GM18519 (cell line): ENCODE results near the gene SAMD8.

Experiments used
- ATAC-seq: cut with Tn5 transposase; IDR thresholded peaks from one replicate; pipeline ENCODE4 v1.9.1; 2021; ENCODE audit warnings: mild to moderate bottlenecking, moderate library complexity; ENCODE audit not compliant: unreplicated experiment, low FRiP score

The SAMD8 gene

DNA sequence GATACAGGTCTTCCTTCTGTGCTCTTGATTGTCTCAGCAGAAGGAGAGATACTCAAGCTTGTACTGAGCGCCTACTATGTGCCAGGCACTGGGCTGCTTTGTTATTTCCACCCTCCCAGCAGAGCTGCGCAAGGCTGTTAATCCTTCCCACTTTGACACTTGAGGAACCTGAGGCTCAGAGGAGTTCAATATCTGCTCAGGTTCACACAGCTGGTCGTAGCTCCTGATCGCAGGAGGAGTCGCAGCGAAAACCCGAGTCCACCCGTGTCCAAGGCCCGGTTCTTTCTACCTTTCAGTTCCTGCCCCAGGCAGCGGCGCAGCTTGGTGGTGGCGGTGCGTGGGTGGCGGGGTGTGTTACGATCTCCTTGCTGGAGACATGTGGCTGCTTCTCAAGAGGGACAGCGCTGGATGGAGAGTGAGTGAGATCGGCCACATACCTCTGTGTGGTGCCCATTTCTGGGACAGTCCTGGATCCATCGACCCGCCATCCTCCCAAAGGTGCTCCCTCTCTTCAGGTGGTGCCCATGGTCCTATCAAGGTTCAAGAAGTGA is 26.5 kb upstream of the SAMD8 start:
- ATAC-seq: no peak

DNA sequence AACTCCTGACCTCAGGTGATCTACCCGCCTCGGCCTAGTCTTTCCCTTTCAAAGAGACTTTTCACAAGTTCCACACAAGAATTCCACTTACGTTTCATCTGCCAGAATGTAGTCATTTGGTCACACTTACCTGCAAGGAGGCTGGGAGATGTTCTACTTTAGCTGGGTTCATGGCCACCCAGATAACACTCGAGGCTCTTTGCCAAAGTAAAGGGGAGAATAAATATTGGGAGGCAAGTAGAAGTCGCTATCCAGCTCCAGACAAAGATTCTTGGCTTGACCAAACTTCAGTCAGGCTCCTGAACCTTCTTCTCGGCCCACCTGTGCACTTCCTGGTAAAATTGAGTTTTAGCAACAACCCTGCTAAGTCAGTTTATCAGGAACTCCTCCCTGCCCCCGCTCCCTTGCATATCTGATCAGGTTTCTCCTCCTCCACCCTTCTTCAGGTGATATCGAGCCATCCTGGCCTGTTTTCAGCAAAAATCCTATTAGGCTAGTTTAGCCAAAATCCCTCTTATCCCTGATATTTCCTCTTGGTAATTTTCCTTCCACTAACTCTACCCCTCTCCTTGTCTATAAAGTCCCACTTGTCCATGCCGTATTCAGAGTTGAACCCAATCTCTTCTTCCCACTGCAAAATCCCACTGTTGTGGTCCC is 25.1 kb upstream of the SAMD8 start:
- ATAC-seq: no peak

DNA sequence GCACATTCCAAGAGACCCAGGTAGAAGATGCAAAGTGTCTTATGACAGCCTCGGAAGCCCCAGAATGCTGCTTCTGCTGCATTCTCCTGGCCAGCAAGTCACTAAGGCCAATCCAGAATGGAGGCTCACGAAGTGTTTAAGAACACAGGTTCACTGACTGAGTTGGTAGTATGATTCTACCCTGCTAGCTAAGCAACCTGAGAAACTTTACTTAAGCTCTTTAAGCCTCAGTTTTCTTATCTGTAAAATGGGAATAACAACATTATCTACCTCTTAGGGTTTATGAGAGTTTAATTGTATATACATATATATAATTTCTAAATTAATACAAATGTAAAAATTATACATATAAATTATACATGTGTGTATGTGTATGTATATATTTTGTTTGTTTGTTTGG is 22.8 kb upstream of the SAMD8 start:
- ATAC-seq: no peak

DNA sequence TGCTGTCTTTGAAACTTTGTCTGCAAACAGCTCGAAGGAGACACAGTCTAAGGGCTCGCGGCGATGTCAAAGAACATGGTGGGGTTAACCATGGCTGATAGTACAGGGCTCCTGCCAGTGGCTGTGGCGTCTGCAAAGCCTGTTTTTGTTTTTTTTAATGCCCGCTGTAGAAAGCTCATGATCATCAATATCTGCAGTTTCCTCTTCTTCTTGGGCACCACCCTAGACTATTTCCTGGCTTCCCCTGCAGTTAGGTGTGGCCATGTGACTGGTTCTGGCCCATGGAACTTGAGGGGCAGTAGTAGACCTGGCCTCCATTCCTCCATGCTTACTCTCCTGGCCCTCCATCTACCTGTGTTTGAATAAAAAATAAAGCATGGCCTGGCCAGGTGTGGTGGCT is 21.8 kb upstream of the SAMD8 start:
- ATAC-seq: no peak

DNA sequence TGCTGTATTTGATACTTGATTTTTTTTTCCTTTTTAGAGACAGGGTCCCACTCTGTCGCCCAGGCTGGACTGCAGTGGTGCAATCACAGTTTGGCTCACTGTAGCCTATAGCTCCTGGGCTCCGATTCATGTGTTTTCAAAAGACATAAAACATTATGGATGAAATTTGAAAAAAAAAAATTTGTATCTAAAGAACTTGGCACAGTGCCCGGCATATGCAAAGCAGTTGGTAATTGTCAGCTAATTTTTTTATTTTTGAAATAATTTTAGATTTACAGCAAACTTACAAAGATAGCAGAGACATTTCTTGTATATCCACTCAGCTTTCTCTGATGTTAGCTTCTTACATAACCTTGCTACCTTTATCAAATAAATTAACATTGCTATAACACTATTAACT is 20.3 kb upstream of the SAMD8 start:
- ATAC-seq: no peak

DNA sequence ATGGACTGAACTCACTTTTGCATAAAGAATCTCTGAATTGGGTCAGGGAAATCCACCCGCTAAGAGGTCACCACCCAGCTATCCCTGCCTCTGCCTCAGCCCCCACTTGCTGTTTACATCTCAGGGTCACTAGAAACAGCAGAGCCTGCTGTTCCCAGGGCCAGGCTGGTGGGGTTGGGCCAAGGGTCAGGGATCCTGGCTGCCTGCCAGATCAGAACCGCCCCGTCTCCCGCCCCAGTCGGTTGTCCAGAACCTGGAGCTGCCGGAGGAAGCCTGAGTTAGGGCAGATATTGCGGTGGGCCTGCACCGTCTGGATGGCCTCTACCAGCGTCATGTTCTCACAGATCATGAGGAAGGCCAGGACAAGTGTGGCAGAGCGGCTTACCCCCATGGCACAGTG is 17.0 kb upstream of the SAMD8 start:
- ATAC-seq: no peak

DNA sequence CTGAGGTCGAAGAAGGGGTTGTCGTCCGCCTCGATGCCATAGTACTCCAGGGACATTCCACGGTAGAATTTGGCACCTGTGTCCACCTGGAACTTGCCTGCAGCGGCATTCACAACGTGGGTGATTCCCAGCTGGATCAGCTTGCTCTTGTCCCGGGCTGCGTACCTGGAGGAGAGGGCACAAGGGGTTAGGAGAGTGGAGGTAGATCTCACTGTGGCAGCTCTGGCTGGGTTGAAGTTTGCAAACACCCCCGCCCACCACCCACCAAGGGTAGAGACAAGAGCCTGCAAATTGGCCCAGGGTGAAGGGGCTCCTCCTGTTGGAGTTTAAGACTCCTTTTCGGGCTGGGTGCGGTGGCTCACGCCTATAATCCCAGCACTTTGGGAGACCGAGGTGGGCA is 15.8 kb upstream of the SAMD8 start:
- no peak for ATAC-seq

DNA sequence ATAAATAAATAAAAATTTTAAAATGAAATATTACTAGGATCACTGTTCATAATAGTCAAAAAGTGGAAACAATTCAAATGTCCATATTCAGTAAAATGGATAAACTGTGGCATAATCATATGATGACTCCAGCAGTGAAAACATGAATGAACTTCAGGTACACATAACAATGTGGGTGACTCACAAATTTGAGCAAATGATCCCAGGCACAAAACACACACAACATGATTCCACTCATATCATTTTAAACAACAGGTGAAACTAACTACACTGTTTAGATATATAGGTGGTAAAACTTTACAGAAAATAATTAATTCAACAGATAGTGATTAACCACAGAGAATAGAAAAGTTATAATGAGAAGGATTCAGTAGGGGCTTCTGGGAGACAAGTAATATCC is 14.7 kb upstream of the SAMD8 start:
- no peak for ATAC-seq

DNA sequence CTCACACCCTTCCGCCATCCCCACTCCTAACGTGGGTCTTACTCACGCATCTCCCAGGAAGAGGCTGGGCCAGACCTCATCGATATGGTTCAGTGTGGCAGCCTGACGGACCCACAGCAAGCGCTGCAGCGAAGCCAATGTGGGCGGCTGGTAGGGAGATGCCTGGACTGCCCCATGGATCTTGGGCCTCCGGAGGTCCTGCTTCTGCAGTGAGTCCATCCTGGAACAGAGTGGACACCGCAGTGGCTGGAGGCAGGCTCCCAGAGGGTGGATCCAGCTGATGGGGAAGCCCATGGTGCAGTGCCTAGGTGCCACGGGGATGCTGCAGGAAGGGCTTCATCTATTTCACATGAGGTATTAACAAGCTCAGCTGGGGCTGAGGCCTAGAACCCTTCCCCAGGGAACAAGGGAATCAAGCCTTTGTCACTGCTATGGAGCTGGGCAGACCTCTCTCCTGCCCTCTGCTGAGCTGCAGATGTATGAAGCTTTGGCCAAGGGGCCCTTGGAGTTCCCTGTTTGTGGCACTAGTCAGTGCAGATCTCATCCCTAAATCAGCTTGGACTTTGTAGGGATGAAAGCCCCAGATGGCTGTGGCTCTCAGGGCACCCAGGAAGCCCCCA is 13.7 kb upstream of the SAMD8 start:
- no peak for ATAC-seq

DNA sequence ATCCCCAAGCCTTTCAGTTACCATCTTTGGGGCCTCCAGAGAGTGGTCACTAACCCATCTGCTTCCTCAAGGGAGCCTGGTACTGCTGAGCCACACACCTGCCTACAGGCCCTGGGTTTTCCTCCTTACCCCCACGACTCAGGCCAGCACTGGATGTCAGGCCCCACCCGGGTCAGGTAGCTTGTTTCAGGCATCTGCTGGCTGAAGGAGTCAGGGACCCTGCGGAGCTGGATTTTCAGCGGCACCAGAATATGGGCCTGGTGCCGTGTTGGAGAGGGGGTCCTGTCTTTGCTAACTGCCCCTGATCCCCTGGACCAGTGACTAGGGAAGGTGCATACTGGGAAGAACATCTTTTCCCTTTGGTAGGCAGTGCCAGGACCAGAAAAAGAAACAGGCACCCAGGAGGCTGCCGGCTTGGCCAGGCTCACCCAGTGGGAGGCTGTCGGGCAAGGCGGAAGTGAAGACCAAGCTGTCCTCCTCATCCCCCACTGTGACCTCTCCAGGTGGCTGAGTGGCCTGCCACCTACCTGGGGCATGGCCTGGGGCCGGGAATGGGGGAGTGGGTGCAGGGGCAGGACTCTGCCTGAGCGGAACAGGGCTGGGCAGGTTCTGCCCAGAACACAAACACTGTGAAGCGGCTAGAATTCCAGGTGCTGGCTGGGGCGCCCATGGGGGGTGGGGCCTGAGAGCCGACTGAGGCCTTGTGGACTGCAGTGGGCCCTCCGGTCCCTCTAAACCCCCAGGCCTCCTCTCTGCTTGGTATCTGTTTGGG is 12.4 kb upstream of the SAMD8 start:
- ATAC-seq: no peak

DNA sequence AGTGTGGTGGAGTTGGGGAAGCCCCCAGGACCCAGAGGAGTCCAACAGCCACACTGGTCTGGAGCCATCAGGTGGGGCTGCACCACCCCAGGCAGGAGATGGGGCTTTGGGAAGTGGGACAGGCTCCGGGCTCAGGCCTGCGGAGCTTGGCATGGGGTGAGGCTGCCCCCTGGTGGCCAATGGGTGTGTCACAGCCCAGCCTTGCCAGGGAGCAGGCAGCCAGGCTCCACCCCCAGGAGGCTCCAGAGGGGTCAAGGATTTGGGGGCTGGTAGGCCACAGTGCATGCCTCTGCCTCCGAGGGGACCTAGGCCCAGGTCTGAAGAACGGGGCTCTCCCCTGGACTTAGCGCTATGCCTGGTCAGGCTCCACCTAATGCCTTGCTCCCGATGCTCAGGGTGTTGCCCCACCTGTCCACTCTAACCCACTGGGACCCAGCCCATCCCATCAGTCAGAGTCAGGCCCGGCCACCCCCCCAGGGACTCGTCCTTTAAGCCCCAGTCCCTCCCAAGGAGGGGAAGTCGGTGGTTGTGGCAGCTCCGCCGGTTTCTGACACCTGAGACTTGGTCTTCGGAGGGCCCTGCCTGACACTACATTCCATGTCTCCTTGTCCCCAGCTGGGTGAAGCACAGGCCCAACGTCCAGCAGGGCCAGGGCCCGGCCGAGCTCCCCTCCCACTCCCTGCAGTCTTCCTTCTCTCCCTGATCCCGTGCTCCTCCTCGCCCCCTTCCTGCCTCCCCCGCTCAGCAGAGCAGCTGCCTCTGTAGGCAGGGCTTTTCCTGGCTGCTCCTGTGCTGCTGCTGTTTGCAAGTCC is 11.3 kb upstream of the SAMD8 start:
- ATAC-seq: no peak

DNA sequence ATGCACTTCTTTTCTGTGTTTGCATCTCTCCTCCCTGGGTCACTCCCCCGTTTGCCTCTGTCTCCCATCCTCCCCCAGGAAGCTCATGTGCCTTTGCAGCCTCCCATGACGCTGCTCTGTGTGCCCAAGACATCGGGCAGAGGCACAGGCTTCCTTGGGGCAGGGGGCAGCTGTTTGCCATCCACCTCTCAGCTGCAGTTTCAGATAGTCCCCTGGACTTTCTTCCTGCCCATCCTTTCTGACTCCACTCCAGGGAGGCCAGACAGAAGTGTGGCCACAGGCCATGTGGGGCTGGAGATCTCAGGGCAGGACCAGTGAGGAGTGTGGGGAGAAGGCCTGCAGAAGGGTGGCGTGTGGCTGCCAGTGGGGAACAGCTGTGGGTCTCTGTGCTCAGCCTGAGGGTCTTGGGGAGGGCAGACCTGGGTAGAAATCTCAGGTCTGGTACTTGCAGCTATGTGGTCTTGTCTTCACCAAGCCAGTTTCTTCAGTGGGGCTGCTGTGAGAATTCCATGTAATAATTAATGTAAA is 10.6 kb upstream of the SAMD8 start:
- no peak for ATAC-seq

DNA sequence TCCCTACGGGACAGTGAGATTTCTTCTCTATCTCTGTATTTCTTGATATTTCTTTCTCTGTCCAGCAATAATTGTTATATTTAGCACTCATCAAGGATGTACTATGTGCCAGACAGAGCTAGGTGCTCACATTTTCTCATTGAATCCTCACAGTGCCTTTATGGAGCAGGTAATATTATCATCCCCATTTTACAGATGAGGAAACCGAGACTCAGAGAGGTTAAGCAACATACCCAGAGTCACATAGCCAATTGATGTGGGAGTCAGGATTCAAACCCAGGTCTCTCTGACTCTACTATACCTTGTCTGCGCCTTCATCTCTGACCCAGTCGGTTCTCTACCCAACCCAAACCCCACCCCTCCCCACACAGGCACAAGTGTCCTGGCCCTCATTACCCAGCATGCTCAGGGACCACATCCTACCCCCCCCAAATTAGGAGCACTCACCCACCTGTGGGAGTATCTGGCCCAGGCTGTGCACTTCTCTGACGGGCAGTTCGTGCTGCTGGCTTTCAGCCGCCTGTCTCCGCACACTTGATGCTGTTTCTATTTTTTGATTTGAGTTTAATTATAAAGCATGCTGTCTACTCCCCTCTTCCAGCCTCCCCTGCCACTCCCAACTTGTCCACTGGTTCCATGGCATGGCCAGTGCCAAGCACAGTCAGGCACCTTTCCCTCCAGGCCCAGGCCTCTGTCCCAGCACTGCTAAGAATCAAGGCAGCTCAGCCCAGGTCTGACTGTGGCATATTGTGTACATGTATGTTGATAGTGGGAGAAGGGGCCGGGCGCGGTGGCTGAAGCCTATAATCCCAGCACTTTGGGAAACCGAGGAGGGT is 9.8 kb upstream of the SAMD8 start:
- no peak for ATAC-seq

DNA sequence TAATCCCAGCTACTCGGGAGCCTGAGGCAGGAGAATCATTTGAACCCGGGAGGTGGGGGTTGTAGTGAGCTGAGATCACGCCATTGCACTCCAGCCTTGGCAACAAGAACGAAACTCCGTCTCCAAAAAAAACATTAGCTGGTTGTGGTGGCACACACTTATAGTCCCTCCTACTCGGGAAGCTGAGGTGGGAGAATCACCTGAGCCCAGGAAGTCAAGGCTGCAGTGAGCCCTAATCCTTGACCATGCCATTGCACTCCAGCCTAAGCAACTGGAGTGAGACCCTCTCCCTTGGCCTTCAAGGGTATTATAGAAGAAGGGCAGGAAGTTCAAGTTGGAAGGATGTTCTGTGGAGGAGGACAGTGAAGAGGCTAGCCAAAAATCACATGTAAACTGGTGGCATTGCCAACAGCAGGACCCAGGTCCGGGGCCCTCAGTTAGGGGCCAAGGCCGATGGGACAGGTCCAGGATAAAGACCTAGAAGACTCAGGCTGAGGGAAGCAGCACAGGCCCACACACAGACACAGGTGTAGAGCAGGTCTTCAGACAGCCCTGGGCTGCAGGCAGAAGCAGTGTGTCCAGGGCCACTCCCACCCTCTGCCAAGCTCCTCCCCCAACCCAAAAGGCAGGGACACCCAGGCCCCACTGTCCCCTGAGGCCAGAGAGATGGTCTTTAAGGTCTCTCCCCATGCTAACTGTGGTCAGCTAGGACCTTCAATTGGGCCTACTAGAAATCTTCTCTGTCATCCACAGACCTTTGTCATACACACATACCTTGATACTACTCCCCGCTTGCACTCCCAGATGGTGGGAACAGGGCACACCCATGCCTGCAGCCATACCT is 8.4 kb upstream of the SAMD8 start:
- no peak for ATAC-seq

DNA sequence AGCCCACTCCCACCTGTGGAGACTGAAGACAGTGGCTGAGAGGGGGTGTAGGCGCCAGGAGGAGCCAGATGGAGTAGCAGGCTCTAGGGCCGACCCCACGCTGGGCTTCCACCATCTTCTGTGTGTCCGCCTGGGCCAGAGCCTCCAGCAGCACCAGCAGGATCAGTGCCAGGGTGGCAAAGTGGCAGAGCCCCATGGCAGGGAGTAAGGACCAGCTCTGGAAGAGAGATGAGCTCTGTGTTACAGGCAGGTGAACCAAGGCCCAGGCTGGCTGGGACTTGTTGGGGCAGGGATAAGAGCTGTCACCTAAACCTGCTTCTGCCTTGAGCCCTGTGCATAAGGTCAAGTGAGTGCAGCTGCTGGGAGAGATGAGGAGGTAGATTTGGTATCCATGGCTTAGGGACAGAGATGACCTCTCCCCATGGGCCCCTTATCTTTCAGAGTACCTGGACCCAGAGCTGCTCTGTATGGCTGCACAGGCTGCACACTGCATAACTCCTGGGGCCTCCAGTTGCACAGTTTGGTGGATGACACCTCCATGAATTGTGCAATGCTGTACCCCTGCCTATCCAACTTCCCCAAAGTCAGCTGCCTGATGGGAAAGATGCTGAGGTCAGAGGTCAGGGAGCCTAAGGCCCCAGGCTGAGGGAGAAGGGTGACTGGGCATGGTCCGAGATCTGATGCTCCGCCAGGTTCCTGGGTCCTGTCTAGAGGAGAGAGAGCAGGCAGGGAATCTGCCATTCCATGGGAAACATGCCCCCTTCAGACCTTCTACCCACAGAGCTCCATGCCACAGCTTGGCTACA is 7.4 kb upstream of the SAMD8 start:
- ATAC-seq: no peak

DNA sequence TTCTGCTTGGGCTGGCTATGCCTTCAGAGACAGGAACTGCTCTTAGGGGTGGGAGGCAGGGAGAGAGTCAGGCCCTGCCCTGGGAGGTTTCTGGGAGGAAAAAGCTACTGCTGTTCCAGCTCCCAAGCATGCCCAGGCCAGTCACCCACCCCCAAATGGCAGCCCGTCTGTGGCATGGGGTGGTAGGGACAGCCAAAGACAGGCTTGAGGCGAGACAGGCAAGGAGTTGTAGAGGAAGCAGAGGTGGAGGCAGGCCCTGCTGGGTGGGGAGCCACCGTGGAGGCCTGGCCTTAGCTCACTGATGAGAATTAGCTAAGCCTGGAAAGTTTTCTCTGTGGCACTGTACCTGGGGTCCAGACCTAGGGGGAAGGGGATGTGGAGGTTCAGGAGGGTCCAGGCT is 6.6 kb upstream of the SAMD8 start:
- no peak for ATAC-seq

DNA sequence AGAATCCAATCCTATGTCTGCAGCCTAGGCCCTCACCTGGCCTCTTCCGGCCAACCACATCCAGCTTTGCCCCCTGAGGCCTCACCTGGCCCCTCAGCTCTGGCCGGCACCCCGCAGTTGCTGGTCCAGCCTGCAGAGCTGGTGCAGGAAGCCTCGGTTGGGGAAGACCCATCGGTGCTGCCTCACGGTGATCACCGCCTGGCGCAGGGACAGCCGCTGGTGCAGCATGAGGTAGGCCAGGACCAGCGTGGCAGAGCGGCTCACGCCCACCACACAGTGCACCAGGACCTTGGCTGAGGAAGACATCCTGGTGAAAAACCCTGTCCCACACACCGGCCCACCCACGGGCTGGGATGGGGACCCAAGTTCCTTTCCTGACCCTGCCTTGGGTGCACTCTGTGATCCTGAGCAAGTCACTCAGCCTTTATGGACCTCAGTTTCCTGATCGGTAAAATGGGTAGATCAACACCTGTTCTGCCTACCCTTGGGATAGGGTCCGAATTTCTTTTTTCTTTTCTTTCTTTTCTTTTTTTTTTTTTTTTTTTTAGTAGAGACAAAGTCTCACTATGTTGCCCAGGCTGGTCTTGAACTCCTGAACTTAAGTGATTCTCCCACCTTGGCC is 5.8 kb upstream of the SAMD8 start:
- ATAC-seq: no peak

DNA sequence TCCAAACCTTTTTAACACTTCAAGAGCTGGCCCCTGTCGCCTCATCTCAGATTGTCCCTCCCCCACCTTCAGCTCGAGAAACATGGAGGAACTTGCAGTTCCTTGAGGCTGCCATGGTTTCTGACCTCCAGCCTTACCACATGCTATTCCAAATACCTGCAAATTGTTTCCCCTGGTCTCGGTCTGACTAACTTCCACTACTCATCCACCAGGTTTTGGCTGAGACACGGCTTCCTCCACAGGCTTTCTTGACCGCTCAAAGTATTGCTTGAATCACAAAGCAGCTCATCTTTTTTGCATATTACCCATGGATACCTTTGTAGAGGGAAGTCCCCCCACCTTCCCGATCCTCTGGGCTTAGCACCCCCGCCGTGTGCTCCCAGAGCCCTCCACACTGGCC is 5.2 kb upstream of the SAMD8 start:
- ATAC-seq: no peak
